GM19324 (cell line): ENCODE measurements around the gene TLE4.

Experiments used
- ATAC-seq: cut with Tn5 transposase; IDR thresholded peaks from one replicate; pipeline ENCODE4 v1.9.1; 2021; ENCODE audit warnings: mild to moderate bottlenecking, moderate library complexity; ENCODE audit not compliant: unreplicated experiment, low FRiP score

TLE4 gene

DNA sequence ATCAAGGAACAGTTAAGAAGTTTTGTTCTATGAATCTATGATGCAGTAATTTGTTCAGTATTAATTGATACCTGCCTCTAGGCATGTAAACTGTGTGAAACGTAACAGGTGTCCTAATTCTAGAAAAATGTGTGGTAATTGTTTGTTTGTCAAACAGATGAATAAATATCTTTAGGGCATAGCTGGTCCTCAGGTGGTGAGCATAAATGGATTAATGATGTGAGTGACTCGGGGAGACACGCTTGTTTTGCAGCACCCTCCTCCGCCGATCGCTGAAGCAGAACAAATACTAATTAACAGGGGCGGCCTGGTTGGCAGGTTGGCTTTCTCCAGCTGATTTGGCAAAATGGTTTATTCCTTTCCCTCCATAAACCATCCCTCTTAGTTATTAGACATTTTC is 88.8 kb downstream of the TLE4 start:
- ATAC-seq: no peak

DNA sequence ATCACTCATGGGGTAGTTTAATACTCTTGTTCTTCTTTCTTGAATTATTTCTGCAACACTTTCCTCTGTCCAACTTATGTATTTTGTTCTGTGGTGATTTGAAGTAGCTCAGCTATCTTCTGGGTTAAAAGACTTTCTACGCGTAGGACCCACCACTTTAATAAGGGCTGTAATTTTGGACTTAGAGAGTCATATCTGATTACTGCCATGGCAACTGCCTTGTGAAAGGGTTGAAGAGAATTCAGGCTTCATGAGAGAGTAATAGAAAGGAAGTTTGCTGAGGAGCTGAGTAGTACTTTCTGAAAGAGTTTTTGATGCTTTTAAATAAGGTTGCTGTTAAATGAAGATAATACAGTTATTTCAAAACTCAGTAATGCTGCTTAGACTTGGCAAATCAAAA is 89.5 kb downstream of the TLE4 start:
- ATAC-seq: no peak

DNA sequence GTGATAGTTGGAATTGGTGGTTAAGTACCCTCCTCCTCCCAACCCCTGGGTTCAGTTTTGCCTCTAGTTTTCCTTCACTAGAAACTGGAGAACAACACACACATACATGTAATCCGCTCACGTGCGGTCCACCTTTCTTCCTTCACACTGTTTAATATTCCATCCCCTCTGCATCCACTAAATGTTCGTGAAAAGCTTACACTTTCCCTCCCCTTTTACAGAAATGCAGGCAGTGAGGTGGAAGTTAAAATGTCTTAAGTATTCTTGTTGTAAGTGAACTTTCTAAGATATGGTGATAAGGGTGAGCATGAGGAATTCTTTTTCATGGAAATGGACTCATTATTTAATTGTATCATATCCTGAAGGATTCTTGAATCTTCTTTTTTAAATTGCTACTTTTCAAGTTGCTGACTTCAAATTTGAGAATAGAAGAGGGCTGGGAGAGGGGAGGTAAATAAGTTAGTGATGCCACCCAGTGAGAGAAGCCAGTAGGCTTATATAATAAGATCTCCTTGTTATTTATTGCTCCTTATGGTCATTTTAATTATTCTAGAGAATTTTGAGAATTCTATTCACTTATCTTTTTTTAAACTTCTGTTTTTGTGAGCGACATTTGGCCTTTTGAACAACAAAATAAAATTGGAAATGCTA is 90.2 kb downstream of the TLE4 start:
- no peak for ATAC-seq

DNA sequence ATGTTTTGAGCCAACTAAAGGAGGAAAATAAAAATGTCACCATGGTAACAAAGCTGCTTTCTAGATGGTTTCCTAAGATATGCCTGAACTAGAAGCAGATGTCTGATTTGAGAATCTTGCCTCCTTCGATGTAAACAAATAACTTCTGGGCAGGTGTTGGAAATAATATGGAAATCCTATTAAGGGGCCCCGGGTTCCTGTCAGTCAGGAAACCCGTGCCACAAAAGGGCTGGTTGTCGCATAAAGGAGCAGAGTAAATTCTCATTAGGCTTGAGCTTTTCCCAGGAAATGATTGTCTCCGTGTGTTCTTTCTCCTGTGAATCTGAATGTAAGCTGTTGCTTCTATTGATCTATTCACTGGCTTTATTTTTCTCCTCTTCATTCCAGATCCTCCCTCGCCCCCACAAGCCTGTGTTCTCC is 90.8 kb downstream of the TLE4 start:
- ATAC-seq: no peak

DNA sequence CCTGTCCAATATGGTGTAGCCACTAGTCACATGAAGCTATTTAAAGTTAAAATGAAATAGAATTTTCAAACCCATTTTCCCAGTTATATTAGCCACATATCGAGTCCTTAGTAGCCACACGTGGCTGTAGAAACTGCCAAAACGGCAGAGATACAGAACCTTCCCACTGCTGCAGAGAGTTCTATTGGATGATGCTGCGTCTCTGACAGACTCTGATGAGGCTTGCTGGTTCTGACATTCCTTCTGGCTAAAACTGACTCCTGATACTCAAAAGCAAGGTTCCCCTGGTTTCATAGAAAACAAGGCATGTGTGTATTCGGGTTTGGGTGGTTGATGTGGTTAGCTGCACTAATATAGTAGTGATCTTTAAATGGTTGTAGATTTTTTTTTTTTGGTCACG is 91.5 kb downstream of the TLE4 start:
- ATAC-seq: no peak

GRCh38 chr9:79663878-79664277 is 92.1 kb downstream of the TLE4 start:
- ATAC-seq: no peak

GRCh38 chr9:79664375-79664831 is 92.6 kb downstream of the TLE4 start:
- no peak for ATAC-seq

DNA sequence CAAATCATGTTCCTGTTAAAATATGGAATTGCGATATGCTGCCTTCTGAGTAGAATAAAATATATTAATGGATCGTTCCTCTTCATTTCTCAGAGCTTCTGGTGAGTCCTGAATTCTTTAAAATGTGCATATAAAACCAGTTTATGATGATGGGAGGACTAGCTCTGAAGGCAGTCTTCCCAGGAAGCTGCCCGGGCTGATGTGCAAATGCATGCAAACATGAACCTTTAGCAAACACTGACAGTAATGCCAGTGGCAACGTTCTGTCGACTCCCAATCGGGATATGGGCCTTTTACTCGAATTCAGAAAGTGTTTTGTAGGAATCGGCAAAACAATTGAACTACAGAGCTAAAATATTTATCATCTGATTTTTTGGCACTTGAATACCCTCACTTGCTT is 93.6 kb downstream of the TLE4 start:
- ATAC-seq: no peak

GRCh38 chr9:79665931-79666330 is 94.2 kb downstream of the TLE4 start:
- no peak for ATAC-seq

DNA sequence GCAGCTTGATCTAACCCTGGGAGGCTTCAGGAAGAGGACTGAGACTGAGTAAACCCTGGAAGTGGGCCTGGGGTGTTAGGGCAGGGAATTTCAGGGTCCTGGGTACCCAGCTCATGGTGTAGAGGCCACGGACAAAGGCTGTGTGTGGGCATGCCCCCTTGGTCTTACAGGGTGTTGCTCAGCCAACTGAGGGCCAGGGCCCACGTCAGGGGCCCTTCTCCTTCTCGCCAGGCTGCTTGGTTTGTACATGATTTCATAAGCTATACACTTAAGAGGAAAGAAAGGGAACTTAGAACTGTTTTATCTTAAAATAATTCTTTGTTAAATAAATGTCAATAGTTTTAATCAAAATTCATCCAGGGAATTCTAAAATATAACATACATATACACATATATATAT is 95.4 kb downstream of the TLE4 start:
- ATAC-seq: no peak

DNA sequence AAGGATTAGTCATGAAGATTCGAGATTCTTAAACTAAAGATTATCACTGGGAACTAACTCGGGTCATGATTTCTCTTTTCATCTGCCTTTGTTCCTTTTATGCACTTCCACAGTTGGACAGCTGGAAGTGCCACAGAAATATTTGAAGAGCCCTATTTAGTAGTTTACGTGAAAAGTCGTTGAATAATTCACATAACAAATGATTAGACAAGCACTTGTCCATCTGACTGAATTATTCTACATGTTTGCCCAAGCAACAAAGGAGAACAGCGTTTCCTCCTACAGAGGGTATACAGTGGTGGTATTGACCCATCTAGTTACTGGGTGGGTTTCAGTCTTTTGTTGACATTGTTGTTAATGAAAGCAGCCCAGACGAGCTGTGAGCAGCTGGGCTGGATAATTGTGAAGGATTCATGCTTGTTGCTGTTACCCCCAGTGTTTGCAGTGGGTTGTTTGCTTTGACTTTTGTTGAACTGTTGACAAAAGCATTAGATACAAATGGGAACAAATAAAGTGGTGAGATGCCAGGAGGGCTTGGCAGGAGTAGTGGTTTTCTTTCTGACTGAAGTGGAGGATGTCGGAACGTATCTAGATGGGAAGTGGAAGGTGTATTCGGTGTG is 96.2 kb downstream of the TLE4 start:
- no peak for ATAC-seq

DNA sequence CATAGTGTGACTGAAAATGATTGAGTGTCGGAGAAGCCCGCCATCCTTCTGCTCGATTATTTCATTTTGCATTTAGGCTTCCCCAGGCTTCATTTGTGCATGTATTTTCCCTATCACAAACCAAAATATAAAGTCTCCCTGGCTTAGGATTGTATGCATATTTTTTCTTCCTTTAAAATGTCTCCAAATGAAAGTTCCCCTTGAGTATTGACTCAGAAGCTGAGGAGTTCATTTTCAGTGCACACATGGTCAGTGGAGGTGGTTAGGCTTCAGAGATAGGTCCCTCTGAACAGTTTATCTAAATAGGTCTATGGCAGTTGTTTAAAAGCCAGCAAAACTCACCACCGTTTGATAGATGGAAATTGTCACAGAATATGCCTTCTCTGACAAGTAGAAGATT is 97.2 kb downstream of the TLE4 start:
- no peak for ATAC-seq

- ATAC-seq: no peak
Measured at GRCh38 chr9:79670269-79670961, 98.7 kb downstream of the TLE4 start.

DNA sequence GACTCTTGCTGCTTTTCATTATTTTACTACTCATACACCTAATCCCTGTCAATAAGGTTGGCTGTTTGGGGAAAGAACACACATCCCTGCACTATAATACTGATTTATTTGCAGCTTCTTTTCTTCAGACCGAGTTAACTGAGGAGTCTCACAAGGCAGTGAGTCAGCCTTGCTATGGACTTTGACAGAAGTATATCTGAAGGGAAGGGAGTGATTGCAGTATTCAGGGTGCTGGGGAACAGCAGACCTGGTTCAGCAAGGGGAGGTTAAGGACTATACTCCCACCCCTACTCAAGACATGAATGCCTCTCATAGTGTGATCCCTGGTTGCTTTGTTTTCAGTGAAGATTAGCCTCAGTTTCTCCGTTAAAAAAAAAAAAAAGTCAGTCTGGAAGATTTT is 99.8 kb downstream of the TLE4 start:
- ATAC-seq: no peak

DNA sequence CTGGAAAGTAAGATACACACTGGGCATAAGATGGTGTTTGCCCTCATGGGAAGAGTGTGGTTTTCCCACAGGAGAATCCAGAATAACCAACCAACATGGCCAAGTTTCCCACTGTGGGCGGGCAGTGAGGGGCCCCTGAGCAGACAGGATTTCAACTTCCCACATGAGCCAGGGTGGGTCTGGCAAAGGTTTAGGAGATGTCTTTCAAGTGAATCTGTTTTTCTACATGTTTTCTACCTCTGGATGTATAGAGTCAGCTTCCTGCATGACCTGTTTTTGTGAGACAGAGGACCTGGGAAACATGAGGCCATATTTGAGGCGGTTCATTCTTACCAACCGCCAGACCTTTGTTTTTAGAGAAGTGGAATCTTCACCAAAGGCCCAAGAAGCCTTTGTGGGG is 100.5 kb downstream of the TLE4 start:
- no peak for ATAC-seq

GRCh38 chr9:79672891-79673290 is 101.1 kb downstream of the TLE4 start:
- no peak for ATAC-seq

DNA sequence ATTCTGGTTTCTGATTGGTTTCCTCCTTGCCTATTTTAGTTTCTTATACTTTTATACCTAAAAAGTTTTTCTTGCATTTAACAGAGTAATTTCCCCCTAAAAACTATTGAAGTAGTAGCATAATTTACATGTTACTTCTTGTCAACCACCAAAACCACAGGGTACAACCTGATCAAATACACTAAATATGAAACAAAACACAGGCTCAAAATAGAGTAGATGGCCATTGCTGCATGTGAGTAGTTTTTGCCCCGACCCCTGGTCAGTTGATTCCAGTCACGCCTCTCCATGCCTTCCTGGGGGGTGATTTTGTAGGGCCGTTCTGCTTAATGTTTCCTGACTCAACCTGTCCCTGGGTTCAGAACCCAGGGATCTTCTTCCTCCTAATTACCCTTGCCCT is 101.8 kb downstream of the TLE4 start:
- no peak for ATAC-seq

- no peak for ATAC-seq
Measured at GRCh38 chr9:79674052-79674777, 102.5 kb downstream of the TLE4 start.

DNA sequence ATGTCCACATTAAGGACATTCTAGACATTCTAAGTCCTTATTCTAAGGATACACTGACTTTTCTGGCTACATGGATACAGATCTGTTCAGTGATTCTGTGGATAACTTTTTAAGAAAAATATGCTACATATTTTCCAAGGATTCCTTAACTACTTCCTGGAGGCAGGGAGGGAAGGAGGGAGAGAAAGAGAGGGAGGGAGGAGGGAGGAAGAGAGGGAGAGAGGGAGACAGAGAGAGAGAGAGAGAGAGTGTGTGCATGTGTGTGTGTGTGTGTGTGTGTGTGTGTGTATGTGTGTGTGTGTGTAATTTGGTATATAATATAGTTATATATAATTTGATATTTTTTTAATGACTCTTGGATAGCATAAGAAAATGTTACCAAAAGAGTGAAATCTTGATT is 109.8 kb downstream of the TLE4 start:
- no peak for ATAC-seq

GRCh38 chr9:79682076-79682736 is 110.4 kb downstream of the TLE4 start:
- ATAC-seq: no peak

- ATAC-seq: no peak
Measured at GRCh38 chr9:79684059-79684458, 112.3 kb downstream of the TLE4 start.
